Measurements from ENCODE around the gene CYP19A1.

GRCh38 chr15:51316636-51317035 is 21.8 kb downstream of the CYP19A1 start:
- TF ChIP-seq, protein P1, sequence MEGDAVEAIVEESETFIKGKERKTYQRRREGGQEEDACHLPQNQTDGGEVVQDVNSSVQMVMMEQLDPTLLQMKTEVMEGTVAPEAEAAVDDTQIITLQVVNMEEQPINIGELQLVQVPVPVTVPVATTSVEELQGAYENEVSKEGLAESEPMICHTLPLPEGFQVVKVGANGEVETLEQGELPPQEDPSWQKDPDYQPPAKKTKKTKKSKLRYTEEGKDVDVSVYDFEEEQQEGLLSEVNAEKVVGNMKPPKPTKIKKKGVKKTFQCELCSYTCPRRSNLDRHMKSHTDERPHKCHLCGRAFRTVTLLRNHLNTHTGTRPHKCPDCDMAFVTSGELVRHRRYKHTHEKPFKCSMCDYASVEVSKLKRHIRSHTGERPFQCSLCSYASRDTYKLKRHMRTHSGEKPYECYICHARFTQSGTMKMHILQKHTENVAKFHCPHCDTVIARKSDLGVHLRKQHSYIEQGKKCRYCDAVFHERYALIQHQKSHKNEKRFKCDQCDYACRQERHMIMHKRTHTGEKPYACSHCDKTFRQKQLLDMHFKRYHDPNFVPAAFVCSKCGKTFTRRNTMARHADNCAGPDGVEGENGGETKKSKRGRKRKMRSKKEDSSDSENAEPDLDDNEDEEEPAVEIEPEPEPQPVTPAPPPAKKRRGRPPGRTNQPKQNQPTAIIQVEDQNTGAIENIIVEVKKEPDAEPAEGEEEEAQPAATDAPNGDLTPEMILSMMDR (IDR thresholded peaks at IDR 0.05) = no peak
- TF ChIP-seq POLR2AphosphoS5 (IDR thresholded peaks at IDR 0.05) (no peak), POLR2A (IDR thresholded peaks at IDR 0.05) (no peak)
